Measurements from ENCODE around the gene SCGB3A1.

The SCGB3A1 gene

GRCh38 chr5:180596115-180596667, 4.9 kb upstream of the SCGB3A1 start:
- no peak overlapping the region for H3K4me2 ChIP-seq (ENCODE audit: low read length)
- no peak overlapping the region for H3K9ac ChIP-seq (ENCODE audit: low read length)
- TF ChIP-seq EZH2phosphoT487 (IDR thresholded peaks at IDR 0.05; ENCODE audit: low read depth) (no peak), CTCF (IDR thresholded peaks at IDR 0.05; ENCODE audit: low read depth, low read length) (no peak)
- H3K9me3 ChIP-seq (ENCODE audit: insufficient read depth, low read length) = no peaks in the 10 kb centered on the region
- no peak overlapping the region for H2AFZ ChIP-seq (ENCODE audit: low read depth, low read length)
- no peaks in the 10 kb centered on the region for H3K27me3 ChIP-seq (ENCODE audit: low read depth, low read length)
- no peaks in the 10 kb centered on the region for H4K20me1 ChIP-seq (ENCODE audit: insufficient read depth, low read length)
- H3K4me1 ChIP-seq (ENCODE audit: low read length) = no peaks in the 10 kb centered on the region
- no peaks in the 10 kb centered on the region for H3K79me2 ChIP-seq (ENCODE audit: low read length)
- no peaks in the 10 kb centered on the region for H3K36me3 ChIP-seq (replicated peaks; ENCODE audit: low read depth, low read length)
- no peak overlapping the region for H3K27ac ChIP-seq (ENCODE audit: low read length)
- no peak overlapping the region for H3K4me3 ChIP-seq (ENCODE audit: low read length)

DNA sequence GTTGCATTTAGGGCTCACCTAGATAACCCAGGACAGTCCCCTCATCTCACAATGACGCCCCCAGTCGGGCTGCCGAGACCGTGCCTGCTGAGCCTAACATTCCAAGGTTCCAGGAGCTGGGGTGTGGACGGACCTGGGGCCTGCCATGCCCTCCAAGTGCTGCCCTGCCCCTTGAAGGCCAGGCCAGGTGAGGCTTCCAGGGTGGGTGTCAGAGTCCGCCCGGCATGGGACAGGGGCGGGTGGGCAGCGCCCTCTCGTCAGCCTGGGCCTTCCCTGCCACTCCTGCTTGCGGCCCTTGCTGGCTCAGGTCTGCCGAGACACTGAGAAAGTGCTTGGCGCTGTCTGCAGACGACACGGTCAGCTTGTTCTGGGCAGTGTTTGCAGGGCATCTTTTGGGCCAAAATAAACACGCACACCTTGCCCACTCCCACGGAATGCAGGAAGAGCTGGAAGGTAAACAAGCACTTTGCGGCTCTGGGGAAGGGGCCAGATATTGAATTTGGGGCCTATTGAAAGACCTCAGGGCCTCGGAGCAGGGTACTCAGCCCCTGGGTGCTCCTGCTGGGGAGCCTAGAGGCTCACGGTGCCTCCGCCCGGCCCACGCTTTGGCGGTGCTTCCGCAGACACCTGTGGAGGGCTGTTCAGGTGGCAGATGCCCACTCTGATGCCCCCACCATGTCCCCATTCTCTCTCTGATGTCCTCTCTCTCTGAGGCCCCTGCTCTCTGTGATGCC, 4.2 kb upstream of the SCGB3A1 start:
- no peak for TF ChIP-seq EZH2phosphoT487 (IDR thresholded peaks at IDR 0.05; ENCODE audit: low read depth)
- TF ChIP-seq CTCF (IDR thresholded peaks at IDR 0.05; ENCODE audit: low read depth, low read length) = no peak
- Histone ChIP-seq H3K9me3 (ENCODE audit: insufficient read depth, low read length) (no peaks in the 10 kb centered on the region), H4K20me1 (ENCODE audit: insufficient read depth, low read length) (no peaks in the 10 kb centered on the region), H3K79me2 (ENCODE audit: low read length) (no peaks in the 10 kb centered on the region), H3K27me3 (ENCODE audit: low read depth, low read length) (no peaks in the 10 kb centered on the region), H3K9ac (ENCODE audit: low read length) (no peak overlapping the region), H3K4me1 (ENCODE audit: low read length) (no peaks in the 10 kb centered on the region), H3K36me3 (replicated peaks; ENCODE audit: low read depth, low read length) (no peaks in the 10 kb centered on the region), H2AFZ (ENCODE audit: low read depth, low read length) (no peak overlapping the region), H3K4me3 (ENCODE audit: low read length) (no peak overlapping the region), H3K4me2 (ENCODE audit: low read length) (no peak overlapping the region), H3K27ac (ENCODE audit: low read length) (no peak overlapping the region)

GRCh38 chr5:180595046-180595379, 3.7 kb upstream of the SCGB3A1 start:
- no peak overlapping the region for H3K4me3 ChIP-seq (ENCODE audit: low read length)
- H3K27me3 ChIP-seq (ENCODE audit: low read depth, low read length) = no peaks in the 10 kb centered on the region
- H3K9ac ChIP-seq (ENCODE audit: low read length) = no peak overlapping the region
- no peaks in the 10 kb centered on the region for H4K20me1 ChIP-seq (ENCODE audit: insufficient read depth, low read length)
- H2AFZ ChIP-seq (ENCODE audit: low read depth, low read length) = no peak overlapping the region
- TF ChIP-seq CTCF (IDR thresholded peaks at IDR 0.05; ENCODE audit: low read depth, low read length) = no peak
- TF ChIP-seq EZH2phosphoT487 (IDR thresholded peaks at IDR 0.05; ENCODE audit: low read depth) = no peak
- no peak overlapping the region for H3K4me2 ChIP-seq (ENCODE audit: low read length)
- no peak overlapping the region for H3K27ac ChIP-seq (ENCODE audit: low read length)
- no peaks in the 10 kb centered on the region for H3K9me3 ChIP-seq (ENCODE audit: insufficient read depth, low read length)
- H3K79me2 ChIP-seq (ENCODE audit: low read length) = no peaks in the 10 kb centered on the region
- H3K4me1 ChIP-seq (ENCODE audit: low read length) = no peaks in the 10 kb centered on the region
- no peaks in the 10 kb centered on the region for H3K36me3 ChIP-seq (replicated peaks; ENCODE audit: low read depth, low read length)

GRCh38 chr5:180594311-180595045, 3.2 kb upstream of the SCGB3A1 start:
- no peak overlapping the region for H3K4me2 ChIP-seq (ENCODE audit: low read length)
- H3K79me2 ChIP-seq (ENCODE audit: low read length) = no peaks in the 10 kb centered on the region
- H3K36me3 ChIP-seq (replicated peaks; ENCODE audit: low read depth, low read length) = no peaks in the 10 kb centered on the region
- no peak overlapping the region for H3K4me3 ChIP-seq (ENCODE audit: low read length)
- H4K20me1 ChIP-seq (ENCODE audit: insufficient read depth, low read length) = no peaks in the 10 kb centered on the region
- H3K27me3 ChIP-seq (ENCODE audit: low read depth, low read length) = no peaks in the 10 kb centered on the region
- no peak overlapping the region for H3K9ac ChIP-seq (ENCODE audit: low read length)
- no peak overlapping the region for H2AFZ ChIP-seq (ENCODE audit: low read depth, low read length)
- H3K27ac ChIP-seq (ENCODE audit: low read length) = no peak overlapping the region
- TF ChIP-seq EZH2phosphoT487 (IDR thresholded peaks at IDR 0.05; ENCODE audit: low read depth) (no peak), CTCF (IDR thresholded peaks at IDR 0.05; ENCODE audit: low read depth, low read length) (no peak)
- H3K9me3 ChIP-seq (ENCODE audit: insufficient read depth, low read length) = no peaks in the 10 kb centered on the region
- H3K4me1 ChIP-seq (ENCODE audit: low read length) = no peaks in the 10 kb centered on the region

Data from OCI-LY3 (cell line).